Stimulated activated CD8-positive, alpha-beta memory T cell treated with anti-CD3 and anti-CD28 coated beads, Interleukin-7, amount 100 ng/mL, for 1 hour (primary cell): ENCODE measurements around the gene RGS11.
"Not testable (repeated sequence)": the region's sequence is repeated elsewhere in the genome, so short reads cannot be mapped to it uniquely, and the experiment has no call there.

Source experiments
- DNase-seq, 2 donors: peaks; one replicate each; pipeline ENCODE4 v3.0.0-alpha.2; 2020; ENCODE audit warnings: low read depth in 2 of 2

Gene RGS11

GRCh38 chr16:280552-280951 is 4.8 kb upstream of the RGS11 start, which contains the start of gene ARHGDIG:
Gene ARHGDIG, plus strand, starts transcription at chr16:280591. Its CDS starts 90 bp downstream, at chr16:280681.
- no peak for DNase-seq

- DNase-seq = no peak
Measured at GRCh38 chr16:280005-280460, 4.3 kb upstream of the RGS11 start.

GRCh38 chr16:279531-279930 is 3.8 kb upstream of the RGS11 start:
- DNase-seq = no peak

GRCh38 chr16:278863-279366 is 3.2 kb upstream of the RGS11 start:
- no peak for DNase-seq

- no peak for DNase-seq
Measured at GRCh38 chr16:276426-277077, 808 bp upstream of the RGS11 start.

GRCh38 chr16:275041-275641 is 603 bp downstream of the RGS11 start:
- no peak for DNase-seq

- DNase-seq = no peak
Measured at GRCh38 chr16:273547-274421, 2.0 kb downstream of the RGS11 start.

GRCh38 chr16:272633-273546 is 2.9 kb downstream of the RGS11 start:
- no peak for DNase-seq

- DNase-seq = no peak
Measured at GRCh38 chr16:270381-271255, 5.1 kb downstream of the RGS11 start.

GRCh38 chr16:269061-269796 is 6.5 kb downstream of the RGS11 start:
- no peak for DNase-seq

- DNase-seq = no peak
Measured at GRCh38 chr16:268141-269053, 7.3 kb downstream of the RGS11 start.

- DNase-seq = not testable (repeated sequence)
Measured at GRCh38 chr16:267562-267961, 8.2 kb downstream of the RGS11 start.

- no peak for DNase-seq
Measured at GRCh38 chr16:266258-267164, 9.2 kb downstream of the RGS11 start.

- no peak for DNase-seq
Measured at GRCh38 chr16:265711-266110, 10.0 kb downstream of the RGS11 start.

- no peak for DNase-seq
Measured at GRCh38 chr16:265002-265529, 10.7 kb downstream of the RGS11 start.

GRCh38 chr16:264440-264951 is 11.2 kb downstream of the RGS11 start:
- no peak for DNase-seq

- no peak for DNase-seq
Measured at GRCh38 chr16:263944-264343, 11.8 kb downstream of the RGS11 start.
